Measurements from ENCODE around the gene CANT1.

CANT1 gene

GRCh38 chr17:78993241-78993956 is 16.2 kb downstream of the CANT1 start:
- Mint-ChIP-seq H3K4me3 (no peak overlapping the region), H3K27ac (no peak overlapping the region), H3K9me3 (no peaks in the 10 kb centered on the region), H3K27me3 (ENCODE audit: low read depth) (no peaks in the 10 kb centered on the region), H3K36me3 (ENCODE audit: low read depth) (peaks cover 66% of the 10 kb centered on the region), H3K4me1 (peaks cover 6% of the 10 kb centered on the region)
- peak; percentile 68 to 75 (median 70) for TF ChIP-seq CTCF (IDR thresholded peaks at IDR 0.05; ENCODE audit: unreplicated experiment in 3 of 3)

GRCh38 chr17:78992542-78993212 is 16.9 kb downstream of the CANT1 start:
- Mint-ChIP-seq H3K4me3 (no peak overlapping the region), H3K4me1 (peaks cover 6% of the 10 kb centered on the region), H3K27me3 (ENCODE audit: low read depth) (no peaks in the 10 kb centered on the region), H3K9me3 (no peaks in the 10 kb centered on the region), H3K36me3 (ENCODE audit: low read depth) (peaks cover 62% of the 10 kb centered on the region), H3K27ac (no peak overlapping the region)
- TF ChIP-seq CTCF (IDR thresholded peaks at IDR 0.05; ENCODE audit: unreplicated experiment in 3 of 3) = no peak

- no peak for TF ChIP-seq CTCF (IDR thresholded peaks at IDR 0.05; ENCODE audit: unreplicated experiment in 3 of 3)
- Mint-ChIP-seq H3K27me3 (ENCODE audit: low read depth) (no peaks in the 10 kb centered on the region), H3K36me3 (ENCODE audit: low read depth) (peaks cover 58% of the 10 kb centered on the region), H3K27ac (no peak overlapping the region), H3K4me3 (no peak overlapping the region), H3K9me3 (no peaks in the 10 kb centered on the region), H3K4me1 (peaks cover 7% of the 10 kb centered on the region)
Observed at GRCh38 chr17:78991906-78992532, 17.5 kb downstream of the CANT1 start.

- H3K4me3 Mint-ChIP-seq = no peak overlapping the region
- H3K36me3 Mint-ChIP-seq (ENCODE audit: low read depth) = peaks cover 52% of the 10 kb centered on the region
- no peak overlapping the region for H3K27ac Mint-ChIP-seq
- no peaks in the 10 kb centered on the region for H3K9me3 Mint-ChIP-seq
- no peaks in the 10 kb centered on the region for H3K27me3 Mint-ChIP-seq (ENCODE audit: low read depth)
- H3K4me1 Mint-ChIP-seq = peaks cover 15% of the 10 kb centered on the region
- no peak for TF ChIP-seq CTCF (IDR thresholded peaks at IDR 0.05; ENCODE audit: unreplicated experiment in 3 of 3)
Observed at GRCh38 chr17:78991017-78991738, 18.4 kb downstream of the CANT1 start.

GRCh38 chr17:78990349-78991016 is 19.1 kb downstream of the CANT1 start:
- peaks cover 46% of the 10 kb centered on the region for H3K36me3 Mint-ChIP-seq (ENCODE audit: low read depth)
- no peak for TF ChIP-seq CTCF (IDR thresholded peaks at IDR 0.05; ENCODE audit: unreplicated experiment in 3 of 3)
- no peaks in the 10 kb centered on the region for H3K9me3 Mint-ChIP-seq
- no peak overlapping the region for H3K27ac Mint-ChIP-seq
- H3K27me3 Mint-ChIP-seq (ENCODE audit: low read depth) = no peaks in the 10 kb centered on the region
- peaks cover 19% of the 10 kb centered on the region for H3K4me1 Mint-ChIP-seq
- H3K4me3 Mint-ChIP-seq = no peak overlapping the region
